Measurements from ENCODE around the gene SLIT3. TPM values are rescaled to one million over a fixed set of nuclear protein-coding genes. Genes with fewer than 3 reads are reported as not detected.

SLIT3 gene
- total and polyA plus RNA-seq, 10 of the 15 experiments (the other 5 are each of a cell fraction or from before 2014, with no cell fraction given) = 0.05 TPM; not detected in 9

DNA sequence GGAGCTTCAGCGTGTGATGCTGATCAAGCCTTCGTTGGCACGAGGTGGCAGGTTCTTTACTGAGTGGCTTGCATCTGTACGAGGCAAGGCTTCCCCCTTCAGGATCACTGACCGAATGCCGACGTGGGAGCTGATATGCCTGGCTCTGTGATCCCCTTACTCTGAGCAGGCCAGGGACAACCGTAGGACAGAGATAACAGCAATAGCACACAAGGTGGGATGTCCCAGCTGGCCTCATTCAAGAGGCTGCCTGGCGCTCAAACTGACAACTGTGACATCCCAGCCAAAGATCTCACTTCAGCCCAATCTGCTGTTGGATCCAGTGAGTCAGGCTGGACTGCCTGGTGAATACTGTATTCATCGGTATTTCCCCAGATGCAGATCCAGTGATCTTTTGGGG lies 522.4 kb downstream of the SLIT3 start (continued):
- no peak for TF ChIP-seq ATF3 (IDR thresholded peaks at IDR 0.05; ENCODE audit: borderline replicate concordance, extremely low read depth, low read depth, low read length)
- TF ChIP-seq, protein P1, sequence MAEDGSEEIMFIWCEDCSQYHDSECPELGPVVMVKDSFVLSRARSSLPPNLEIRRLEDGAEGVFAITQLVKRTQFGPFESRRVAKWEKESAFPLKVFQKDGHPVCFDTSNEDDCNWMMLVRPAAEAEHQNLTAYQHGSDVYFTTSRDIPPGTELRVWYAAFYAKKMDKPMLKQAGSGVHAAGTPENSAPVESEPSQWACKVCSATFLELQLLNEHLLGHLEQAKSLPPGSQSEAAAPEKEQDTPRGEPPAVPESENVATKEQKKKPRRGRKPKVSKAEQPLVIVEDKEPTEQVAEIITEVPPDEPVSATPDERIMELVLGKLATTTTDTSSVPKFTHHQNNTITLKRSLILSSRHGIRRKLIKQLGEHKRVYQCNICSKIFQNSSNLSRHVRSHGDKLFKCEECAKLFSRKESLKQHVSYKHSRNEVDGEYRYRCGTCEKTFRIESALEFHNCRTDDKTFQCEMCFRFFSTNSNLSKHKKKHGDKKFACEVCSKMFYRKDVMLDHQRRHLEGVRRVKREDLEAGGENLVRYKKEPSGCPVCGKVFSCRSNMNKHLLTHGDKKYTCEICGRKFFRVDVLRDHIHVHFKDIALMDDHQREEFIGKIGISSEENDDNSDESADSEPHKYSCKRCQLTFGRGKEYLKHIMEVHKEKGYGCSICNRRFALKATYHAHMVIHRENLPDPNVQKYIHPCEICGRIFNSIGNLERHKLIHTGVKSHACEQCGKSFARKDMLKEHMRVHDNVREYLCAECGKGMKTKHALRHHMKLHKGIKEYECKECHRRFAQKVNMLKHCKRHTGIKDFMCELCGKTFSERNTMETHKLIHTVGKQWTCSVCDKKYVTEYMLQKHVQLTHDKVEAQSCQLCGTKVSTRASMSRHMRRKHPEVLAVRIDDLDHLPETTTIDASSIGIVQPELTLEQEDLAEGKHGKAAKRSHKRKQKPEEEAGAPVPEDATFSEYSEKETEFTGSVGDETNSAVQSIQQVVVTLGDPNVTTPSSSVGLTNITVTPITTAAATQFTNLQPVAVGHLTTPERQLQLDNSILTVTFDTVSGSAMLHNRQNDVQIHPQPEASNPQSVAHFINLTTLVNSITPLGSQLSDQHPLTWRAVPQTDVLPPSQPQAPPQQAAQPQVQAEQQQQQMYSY (CRISPR knock-in tag; IDR thresholded peaks at IDR 0.05) = no peak
- no peak for TF ChIP-seq SIN3A (IDR thresholded peaks at IDR 0.05; ENCODE audit: low read depth, low read length)

GRCh38 chr5:168777651-168778050 lies 523.3 kb downstream of the SLIT3 start:
- Histone ChIP-seq H3K27ac (ENCODE audit: control insufficient read depth, insufficient read depth) (no peak overlapping the region), H3K9me3 (replicated peaks; ENCODE audit: control insufficient read depth, insufficient read depth, low read length) (no peaks in the 10 kb centered on the region), H4K20me1 (ENCODE audit: control insufficient read depth, insufficient read depth) (no peaks in the 10 kb centered on the region), H3K79me2 (ENCODE audit: control insufficient read depth, insufficient read depth, low read length) (no peaks in the 10 kb centered on the region), H3K27me3 (replicated peaks in 1 of 2; ENCODE audit: control insufficient read depth in 2 of 2, insufficient read depth in 2 of 2, low read length in 1 of 2) (peaks cover 2 to 5% of the 10 kb centered on the region in 2 experiments; a peak in 3 of 4 replicates), H3K36me3 (ENCODE audit: control insufficient read depth in 2 of 2, insufficient read depth in 2 of 2, low read length in 1 of 2) (no peaks in the 10 kb centered on the region), H3K9ac (ENCODE audit: control insufficient read depth, insufficient read depth, low read length) (no peak overlapping the region), H2AFZ (ENCODE audit: control insufficient read depth, low read depth, low read length) (no peak overlapping the region), H3K4me2 (ENCODE audit: control insufficient read depth, insufficient read depth) (no peak overlapping the region), H3K4me1 (ENCODE audit: control insufficient read depth, insufficient read depth, low read length) (no peaks in the 10 kb centered on the region), H3K4me3 (no peak overlapping the region)
- intact Hi-C loops (cut with micrococcal nuclease; ENCODE audit: unreplicated experiment) = no loop called here
- ChIA-PET CTCF (no interaction called here), SMC1A (ENCODE audit: uncharacterized antibody, unreplicated experiment) (no interaction called here), RAD21 (ENCODE audit: unreplicated experiment) (interaction anchor here (1.3 kb wide), 1 partner anchor 167 kb away, joined by 3 read pairs; no protein-coding TSS in a partner anchor), POLR2A (no interaction called here)
- ATAC-seq (no peak), FAIRE-seq (no peak), DNase-seq (ENCODE audit: low read depth, low spot score) (no peak)
- WGBS (ENCODE audit: insufficient coverage, insufficient replicate concordance, low lambda C conversion rate, missing lambda C conversion rate) = 24% methylated on average over 2 of the region's 2 CpGs
- no TSS peak for BruUV-seq (replicated peaks)
- in situ Hi-C loops (cut with MboI) = no loop called here
- TF ChIP-seq CHD1 (IDR thresholded peaks at IDR 0.05; ENCODE audit: low read depth, low read length) = no peak
- no peak for TF ChIP-seq EP300 (IDR thresholded peaks at IDR 0.05; ENCODE audit: borderline replicate concordance in 1 of 2, control insufficient read depth in 1 of 2, low read depth in 2 of 2, low read length in 2 of 2)
- no peak for TF ChIP-seq TBL1XR1 (IDR thresholded peaks at IDR 0.05; ENCODE audit: low read depth, low read length)
- TF ChIP-seq CUX1 (IDR thresholded peaks at IDR 0.05; ENCODE audit: insufficient replicate concordance, low read depth, low read length) = no peak
- TF ChIP-seq HCFC1 (IDR thresholded peaks at IDR 0.05; ENCODE audit: low read length) = no peak
- TF ChIP-seq JUNB (IDR thresholded peaks at IDR 0.05) = no peak
- TF ChIP-seq SUPT20H (IDR thresholded peaks at IDR 0.05; ENCODE audit: borderline replicate concordance, control insufficient read depth, low read depth, low read length) = no peak
- no peak for TF ChIP-seq MEF2B (IDR thresholded peaks at IDR 0.05; ENCODE audit: partially characterized antibody, poor library complexity, severe bottlenecking)
- TF ChIP-seq FOXK2 (IDR thresholded peaks at IDR 0.05) = no peak
- TF ChIP-seq NFYA (IDR thresholded peaks at IDR 0.05; ENCODE audit: borderline replicate concordance, low read depth, low read length) = no peak
- no peak for TF ChIP-seq EED (IDR thresholded peaks at IDR 0.05; ENCODE audit: low read depth)
